ENCODE measurements around the gene HAPLN3.

GRCh38 chr15:88866295-88866881 lies 29.0 kb downstream of the HAPLN3 start:
- TF ChIP-seq EZH2 (IDR thresholded peaks at IDR 0.05; ENCODE audit: insufficient read depth, poor library complexity, severe bottlenecking) (no peak), EZH2phosphoT487 (IDR thresholded peaks at IDR 0.05; ENCODE audit: insufficient read depth, low read depth) (no peak)
